ENCODE measurements around the gene PKIB.

PKIB gene

DNA sequence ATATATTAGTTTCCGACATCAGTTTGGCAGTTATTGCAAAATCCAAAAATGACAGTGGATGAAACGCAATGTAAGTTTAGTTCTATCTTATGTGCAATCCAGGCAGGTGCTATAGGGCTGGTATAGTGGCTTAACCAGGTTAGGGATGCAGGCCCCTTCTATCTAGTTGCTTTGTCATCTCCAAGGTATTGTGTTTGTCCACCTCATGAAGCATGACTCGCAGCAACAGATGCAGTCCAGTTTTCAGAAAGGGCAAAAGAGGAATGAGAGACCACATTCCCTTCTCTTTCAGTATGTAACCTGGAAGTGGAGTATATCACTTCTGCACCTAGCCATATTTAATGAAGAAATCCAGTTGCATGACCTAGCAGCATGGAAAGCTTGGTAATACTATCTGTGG lies 59.7 kb downstream of the PKIB start:
- DNase-seq: no peak

DNA sequence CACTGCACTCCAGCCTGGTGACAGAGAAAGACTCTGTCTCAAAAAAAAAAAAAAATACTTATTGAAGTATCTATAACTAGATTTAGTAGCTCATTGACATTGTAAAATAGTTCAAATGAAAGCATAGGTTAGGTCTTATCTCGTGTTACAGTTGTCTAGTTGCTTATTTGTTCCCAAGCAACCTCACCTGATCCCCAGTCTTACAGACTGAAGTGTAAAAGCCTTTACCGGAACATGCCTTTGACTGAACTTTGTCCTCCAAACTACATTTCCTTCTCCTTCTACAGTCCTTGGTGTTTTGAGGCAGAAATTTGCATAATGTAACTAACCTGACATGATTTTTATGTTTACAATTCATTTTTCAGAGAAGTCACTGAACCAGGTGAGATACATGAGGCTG lies 61.0 kb downstream of the PKIB start:
- DNase-seq: no peak

DNA sequence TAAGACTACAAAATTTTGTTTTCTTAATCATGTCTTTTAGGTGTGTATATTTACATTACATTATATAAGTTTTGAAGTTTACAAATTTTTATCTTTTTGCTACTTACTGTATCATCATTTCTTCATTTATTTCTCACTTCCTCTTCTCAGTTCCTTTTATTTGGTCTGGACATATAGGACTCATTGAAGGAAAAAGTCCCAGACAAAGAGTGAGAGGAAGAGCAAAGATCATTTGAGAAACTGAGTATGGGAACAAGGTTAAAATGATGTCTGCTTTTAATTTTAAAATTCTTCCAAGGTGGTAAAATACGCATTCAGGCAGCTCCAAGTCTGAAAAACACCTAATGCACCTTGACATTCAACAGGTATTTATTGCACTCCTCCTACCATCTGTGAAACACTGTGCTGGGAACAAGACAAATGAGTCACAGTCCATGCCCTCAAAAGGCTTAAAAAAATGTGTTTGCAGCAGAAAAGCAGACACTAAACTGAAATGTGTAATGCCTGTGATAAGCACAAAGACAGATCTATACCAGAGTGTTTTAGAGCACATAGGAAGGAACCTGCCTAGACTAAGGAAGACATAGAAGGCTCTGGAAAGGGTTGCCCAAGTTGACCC lies 63.2 kb downstream of the PKIB start:
- DNase-seq: no peak

DNA sequence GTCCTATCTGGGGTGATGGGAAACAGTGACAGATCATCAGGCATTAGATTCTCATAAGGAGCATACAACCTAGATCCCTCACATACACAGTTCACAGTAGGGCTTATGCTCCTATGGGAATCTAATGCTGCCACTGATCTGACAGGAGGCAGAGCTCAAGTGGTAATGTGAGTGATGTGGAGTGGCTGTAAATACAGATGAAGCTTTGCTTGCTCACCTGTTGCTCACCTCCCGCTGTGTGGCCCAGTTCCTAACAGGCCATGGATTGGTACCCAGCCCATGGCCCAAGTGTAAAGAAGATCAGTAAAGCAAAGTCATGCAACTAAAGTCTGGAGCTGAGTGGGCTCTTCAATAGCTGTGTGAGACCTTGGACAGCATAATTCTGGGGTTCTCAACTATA lies 65.9 kb downstream of the PKIB start:
- no peak for DNase-seq

DNA sequence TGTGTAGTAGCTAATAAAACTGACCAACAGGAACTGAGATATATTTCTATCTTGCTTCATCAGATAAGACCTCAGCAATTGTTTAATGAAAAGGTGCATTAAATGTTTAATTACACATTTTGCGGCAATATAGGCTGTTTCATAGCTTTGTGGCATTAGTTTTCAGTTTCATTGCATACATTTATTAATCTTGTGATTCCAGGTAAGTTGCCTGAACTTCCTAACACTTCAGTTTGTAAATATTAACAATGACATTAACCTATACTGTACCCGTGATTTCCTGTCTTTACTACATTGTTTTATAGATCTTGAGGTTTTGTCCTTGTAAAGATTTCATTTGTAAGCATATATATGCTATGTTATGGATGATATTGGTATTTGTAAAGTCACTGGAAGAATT lies 66.5 kb downstream of the PKIB start:
- no peak for DNase-seq

DNA sequence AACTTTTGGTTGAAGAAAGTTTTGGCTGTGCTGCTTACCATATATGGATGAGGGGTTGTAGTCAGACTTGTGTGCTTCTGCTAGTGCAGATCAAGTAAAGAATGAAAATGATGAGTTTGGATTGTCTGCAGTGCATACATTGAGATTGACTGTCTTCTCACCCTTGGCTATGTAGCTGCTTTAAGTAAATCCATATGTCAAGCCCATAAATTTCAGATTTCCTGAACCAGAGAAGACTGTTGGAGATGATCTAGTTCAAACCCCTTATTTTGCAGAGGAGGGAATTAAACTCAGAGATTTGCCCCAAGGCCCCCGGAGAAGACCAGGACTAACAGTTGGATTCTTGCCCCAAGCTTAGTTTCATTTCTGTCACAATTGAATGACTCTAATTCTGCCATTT lies 67.2 kb downstream of the PKIB start:
- no peak for DNase-seq

DNA sequence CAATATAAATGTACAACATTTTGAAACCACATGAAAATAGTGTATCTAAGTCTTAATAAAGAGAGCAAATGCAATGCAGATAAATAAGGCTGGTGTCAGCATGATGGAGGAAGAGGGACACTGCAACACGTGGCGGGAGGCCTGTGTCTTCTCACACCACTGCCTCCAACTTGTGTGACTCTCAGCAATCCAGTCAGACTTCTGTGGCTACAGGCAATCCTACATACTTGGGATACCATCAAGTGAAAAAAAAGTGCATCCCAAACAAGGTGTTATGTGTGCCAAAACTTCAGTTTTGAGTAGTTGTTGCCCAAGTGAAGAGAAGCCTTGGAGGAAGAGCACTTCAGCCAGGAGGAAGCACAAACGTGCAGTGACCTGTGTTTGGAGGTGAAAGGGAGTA lies 68.6 kb downstream of the PKIB start:
- no peak for DNase-seq

DNA sequence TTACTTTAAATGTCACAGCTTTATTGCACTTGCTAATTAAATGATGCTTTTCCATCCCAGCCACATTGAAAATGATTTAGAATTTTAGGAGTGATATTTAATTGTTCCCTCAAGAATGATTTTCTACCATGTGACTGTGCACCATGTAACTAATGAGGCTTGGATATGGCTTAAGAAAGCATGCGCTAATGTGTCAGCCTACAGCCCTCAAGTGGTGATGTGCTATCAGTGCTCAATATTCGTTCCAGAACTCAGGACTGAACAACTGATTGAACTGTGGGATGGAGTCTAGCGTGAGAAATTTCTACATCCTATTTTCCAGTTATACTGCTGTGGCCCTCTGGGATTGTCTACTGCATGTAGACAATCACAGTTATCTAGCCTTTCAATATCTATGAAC lies 71.5 kb downstream of the PKIB start:
- no peak for DNase-seq

DNA sequence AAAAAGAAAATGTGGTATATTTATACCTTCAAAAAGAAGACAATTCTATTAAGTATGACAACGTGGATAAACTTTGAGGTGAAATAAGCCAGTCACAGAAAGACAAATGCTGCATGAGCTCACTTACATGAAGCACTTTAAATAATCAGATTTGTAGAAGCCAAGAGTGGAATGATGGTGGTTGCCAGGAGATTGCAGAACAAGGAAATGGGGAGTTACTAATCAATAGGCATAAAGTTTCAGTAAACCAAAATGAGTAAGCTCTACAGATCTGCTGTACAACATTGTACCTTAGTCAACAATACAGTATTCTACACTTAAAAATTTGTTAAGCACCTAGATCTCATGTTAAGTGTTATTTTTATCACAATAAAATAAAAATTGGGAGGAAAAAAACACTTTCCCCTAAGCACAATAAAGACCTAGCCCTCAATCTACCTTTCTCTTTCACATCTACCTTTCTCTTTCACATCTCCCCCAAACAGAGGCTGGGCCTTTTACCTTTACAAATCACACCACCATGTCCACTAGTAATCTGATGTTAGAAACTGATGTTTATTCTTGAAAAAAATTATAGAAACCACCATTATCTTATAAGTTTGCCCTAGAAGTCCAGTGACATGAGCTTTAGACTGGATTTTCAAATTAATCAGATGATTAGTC lies 73.9 kb downstream of the PKIB start:
- DNase-seq: no peak

DNA sequence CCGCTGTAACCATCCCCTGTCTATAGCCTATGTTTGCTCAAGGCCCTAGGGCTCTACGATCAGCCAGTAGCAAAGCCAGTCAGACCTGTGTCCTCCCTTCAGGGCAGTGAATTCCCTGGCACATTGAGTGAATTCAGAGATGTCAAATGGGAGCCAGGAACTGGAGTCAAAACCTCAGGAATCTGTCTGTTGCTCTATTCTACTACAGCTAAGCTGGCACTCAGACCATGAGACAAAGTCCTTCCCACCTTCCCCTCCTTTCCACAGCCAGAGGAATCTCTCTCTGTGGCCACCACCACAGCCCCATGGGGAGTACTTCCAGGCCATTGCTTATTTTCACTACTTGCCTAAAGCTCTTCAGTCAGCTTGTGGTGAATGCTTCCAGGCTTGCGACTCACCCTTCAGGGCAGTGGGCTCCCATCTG lies 82.0 kb downstream of the PKIB start:
- no peak for DNase-seq

DNA sequence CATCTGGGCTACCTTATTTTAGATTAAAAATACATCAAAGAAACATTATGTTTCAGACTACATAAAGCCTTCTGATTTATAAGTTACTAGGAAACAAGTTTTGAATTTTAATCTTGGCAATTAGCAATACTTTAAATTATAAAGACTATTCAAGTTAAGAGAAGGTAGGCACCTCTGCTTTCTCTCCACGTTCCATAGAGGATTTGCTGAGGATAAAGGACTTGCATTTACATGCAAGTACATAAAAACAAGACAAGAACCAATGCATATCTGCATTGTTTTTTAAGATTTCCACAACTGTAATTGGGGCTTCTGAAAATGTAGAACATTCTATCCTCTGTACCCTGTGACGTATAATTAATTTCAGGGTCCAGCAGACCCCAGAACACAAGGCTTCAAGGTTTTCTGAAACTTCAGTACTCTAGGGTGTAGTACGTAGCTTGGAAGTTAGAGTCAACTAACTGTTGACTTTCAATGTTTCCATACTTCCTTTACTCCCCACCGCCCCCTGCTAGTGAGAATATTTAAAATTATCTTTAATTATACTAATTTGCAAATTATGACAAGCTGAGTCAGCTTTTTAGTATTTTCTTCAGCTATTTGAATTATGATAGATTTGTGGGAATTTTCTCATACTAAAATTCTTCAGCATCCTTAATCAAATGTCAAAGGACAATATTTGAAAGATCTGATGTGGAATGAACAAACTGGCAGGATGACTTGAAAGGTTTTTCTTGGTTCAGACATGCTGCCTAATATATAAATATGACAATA lies 82.8 kb downstream of the PKIB start:
- DNase-seq: no peak

DNA sequence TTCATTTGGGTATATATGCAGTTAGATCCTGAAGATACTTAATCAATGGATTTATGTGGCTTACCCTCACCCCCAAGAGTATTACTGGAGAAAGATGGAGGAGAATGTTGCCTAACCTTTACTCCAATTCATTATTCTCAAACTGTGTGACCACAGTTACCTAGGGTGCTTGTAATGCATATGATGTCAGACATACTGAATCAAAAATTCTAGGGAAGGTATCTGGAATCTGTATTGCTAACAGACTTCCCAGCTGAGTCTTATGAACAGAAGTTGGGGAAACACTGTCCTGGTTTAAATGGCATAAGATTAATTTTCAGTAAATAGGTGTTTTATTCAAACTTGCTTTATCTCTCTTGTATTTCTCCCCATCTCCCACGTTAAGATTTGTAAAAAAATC lies 83.9 kb downstream of the PKIB start:
- DNase-seq: no peak

DNA sequence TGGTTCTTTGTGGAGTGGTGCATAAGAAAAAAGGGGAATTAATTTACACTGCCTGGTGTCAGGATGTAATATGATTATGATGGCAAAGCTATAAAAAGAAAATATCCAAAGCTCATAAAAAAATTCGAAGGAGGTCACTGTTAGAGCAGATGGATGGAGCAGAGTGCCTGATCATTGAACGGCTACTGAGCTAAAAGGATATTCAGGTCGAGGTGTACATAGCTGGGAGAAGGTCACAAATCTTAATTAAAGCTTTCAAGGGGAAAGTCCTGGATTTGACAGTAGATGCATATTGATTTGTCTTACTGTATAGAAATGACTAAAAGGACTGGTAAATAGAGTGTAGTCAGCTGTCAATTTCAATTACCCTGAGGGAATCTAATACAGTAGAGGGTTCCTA lies 84.4 kb downstream of the PKIB start:
- no peak for DNase-seq

DNA sequence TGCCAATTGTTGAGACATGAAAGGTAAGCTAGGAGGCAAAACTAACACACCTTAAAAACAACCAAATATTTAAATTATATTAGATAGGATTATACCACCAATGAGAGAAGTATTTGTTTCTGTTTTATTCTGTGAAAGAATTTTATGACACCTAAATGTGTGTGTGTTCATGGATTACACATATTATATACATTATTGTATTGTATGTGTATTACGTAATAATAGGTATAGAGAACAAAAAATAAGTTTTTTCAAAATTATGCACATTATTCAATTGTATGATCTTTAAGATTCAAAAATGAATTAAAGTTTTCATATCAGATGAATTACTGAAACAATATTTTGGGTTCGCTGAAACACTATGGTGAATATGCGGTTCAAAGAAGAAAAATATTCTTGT lies 85.0 kb downstream of the PKIB start:
- DNase-seq: no peak

DNA sequence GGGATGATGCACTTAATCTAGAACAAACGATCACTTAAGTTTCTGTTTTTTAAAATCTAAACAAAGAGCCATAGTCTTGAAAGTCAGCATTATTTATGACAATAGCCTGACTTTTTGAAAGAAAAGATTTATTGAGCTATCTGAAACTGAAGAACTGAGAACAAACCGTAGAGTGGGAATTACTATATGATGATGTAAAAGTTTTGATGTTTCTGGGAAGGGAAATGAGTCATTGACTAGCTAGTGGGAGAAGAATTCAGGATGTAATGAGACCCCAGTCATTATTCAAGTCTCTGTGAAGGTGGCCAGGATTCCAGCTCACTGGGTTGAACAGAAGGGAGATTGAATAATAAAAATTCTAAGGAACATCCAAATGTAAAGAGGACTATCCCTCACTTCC lies 85.9 kb downstream of the PKIB start:
- DNase-seq: peak; percentile 3 to 55

DNA sequence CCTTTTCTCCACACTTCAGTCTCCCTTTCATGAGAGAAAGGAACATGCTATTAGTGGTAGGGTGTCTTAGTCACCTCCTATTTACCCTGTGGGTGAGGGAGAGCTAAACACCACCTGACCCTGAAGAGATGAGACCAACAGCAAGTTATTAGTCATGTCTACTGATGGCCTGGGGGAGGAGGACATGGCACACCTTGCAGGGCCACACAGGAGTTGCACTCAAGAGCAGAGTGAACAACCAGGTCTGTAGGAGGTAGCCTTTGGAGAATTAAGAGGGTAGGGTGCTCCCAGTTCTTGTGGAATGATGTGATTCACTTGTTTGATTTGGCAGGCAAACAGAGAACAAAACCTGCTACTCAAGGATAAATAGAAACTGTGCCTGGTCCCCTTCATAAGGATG lies 86.6 kb downstream of the PKIB start:
- DNase-seq: no peak

DNA sequence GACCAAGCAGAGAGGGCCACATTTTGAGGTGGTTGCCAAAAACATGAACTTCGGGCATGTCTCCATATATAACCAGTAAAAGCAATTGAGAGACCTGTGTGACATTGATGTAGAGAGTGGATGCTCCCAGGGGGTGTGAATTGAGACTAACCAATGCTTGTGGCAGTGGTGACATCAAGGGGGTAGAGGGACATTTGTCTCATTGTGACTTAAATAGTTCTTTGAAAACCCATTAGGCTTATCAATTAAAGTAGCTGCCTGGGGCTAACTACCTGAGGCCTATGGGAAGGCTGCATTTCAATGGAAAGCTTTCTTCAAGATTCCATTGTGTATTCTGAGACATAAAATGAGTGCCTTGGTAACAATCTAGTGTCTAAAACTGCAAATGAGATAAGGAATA lies 87.3 kb downstream of the PKIB start:
- no peak for DNase-seq

DNA sequence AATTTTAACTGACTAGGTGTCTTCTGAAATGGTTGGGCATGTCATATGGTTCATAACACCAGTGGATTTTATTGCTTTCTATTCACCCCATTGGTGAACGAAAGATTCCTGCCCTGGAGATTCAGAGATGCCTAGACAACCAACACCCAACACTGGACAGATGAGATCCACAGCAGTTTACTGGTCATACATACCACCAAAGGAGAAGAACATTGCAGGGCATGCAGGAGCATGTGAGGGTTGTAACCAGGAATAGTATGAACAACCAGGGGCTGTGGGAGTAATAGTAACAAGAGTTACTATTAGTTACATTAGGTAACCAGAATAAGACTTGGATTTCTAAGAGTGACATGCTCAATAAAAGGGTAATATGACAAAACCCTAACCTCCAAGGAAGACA lies 91.5 kb downstream of the PKIB start:
- no peak for DNase-seq

DNA sequence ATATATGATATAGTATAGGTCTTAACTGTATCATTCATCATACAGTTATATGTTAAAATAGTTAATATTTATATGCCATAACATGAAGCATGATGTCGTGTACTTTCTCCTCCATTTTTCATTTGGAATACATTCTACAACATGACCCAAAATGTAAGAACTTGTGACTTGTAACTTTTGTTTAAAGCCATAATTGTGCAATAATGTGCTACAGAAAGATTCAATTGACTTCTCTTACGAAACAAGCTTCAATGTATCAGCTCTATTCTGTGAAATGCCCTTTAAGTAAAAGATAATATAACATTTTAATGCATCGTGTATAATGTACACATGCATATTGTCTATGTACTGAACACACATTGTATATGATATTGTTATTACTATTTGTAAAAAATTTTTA lies 92.6 kb downstream of the PKIB start:
- DNase-seq: no peak

DNA sequence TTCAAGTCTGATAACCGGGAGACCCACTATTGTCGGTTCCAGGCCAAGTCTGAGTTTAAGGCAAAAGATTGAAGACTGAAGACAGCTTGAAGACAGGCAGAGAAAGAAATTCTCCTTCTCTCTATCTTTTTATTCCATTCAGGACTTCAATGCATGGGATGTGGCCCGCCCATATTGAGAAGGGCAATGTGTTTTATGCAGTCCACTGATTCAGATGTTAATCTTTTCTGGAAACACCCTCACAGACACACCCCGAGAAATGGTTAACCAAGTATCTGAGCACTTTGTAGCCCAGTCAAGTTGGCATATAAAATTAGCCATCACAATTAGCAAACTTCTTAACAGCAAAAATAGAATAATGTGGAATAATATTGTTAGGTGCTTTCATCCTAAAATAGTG lies 93.9 kb downstream of the PKIB start:
- DNase-seq: no peak

DNA sequence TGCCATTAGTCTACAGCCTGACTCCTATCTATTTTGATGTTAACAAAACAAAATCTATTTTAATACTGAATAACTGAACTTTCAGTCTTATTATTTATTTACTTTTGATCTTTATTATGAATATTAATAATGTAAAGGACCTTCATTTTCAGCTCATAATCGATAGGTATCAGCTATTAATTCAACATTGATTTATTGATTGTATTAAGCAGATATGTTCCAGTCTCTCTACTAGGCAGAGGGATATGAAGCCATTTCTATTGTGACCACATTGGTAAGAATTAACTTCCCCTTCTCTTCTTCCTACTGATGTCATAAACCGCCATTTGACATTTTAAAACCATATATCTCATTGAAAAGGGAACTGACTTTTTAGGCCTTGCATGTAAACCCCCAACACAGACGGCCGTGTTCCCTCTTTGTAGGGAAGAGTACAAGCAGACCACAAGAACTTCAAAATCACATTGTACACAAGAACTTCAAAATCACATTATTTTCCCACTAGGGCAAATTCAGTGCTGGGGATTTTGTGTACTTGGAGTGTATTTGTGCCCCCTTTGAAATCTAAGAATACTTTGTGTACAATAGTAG lies 99.8 kb downstream of the PKIB start:
- no peak for DNase-seq

DNA sequence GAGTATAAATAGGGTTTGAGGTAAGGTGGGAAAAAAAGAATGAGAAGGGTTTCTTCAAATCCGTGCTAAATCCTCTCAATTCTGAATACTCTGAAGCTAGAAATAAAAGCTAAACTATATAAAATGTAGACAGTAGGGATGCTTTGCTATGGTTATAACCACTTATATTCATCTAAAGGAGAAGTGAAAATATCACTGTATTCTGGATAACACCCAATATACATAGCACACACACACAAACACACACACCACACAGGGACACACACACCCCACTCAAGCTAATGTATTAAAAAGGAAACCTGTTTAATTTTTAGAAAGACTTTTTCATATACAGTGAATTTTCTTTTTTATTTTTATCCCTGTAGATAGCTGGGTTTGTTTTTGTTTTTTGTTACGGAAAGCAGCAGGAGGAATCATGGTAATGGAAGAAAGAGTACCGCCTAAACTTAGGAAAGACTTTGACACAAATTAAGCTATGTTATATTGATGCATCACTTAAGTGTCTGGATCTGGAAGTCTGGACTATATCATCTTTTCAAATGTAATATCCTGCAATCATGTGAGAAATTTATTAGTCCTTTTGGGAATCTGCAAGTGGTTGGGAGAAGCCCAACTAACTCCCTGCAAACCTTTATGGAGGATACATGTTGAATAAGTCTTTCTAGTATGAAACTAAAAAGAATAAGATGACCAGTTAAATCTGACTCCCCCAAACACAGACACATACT lies 100.9 kb downstream of the PKIB start:
- DNase-seq: no peak

DNA sequence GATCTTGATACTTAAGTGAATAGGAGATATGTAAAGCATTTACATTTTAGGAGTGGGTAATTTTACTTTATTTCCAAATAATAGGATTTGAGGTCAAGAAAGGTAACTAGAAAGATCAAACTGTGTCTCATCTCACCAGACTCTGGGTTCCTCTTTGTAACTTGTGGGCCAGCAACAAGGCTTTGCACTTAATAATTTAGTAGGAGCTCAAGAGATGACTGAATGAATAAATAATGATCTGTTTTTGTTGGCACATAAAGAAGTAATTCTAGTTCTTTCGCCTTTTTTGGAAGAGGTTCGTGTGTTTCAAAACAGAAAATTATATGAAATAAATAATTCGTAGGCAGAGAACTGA lies 101.9 kb downstream of the PKIB start:
- no peak for DNase-seq
